ENCODE measurements around the gene KIF11.
"Not testable (repeated sequence)": the region's sequence is repeated elsewhere in the genome, so short reads cannot be mapped to it uniquely, and the experiment has no call there.

DNA sequence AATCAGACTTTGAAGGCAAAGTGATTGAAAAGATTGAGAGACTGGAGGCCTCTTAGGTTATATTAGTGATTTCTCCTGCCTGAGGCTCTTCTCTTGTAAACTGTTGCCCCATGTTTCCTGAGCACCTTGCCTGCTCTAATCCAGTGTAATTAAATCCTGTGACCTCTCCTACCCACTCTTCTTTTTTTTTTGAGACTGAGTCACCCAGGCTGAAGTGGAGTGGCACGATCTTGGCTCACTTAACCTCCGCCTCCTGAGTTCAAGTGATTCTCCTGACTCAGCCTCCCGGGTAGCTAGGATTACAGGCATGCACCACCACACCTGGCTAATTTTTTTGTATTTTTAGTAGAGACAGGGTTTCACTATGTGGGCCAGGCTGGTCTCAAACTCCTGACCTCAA lies 57.9 kb downstream of the KIF11 start:
- TF ChIP-seq, protein P1, sequence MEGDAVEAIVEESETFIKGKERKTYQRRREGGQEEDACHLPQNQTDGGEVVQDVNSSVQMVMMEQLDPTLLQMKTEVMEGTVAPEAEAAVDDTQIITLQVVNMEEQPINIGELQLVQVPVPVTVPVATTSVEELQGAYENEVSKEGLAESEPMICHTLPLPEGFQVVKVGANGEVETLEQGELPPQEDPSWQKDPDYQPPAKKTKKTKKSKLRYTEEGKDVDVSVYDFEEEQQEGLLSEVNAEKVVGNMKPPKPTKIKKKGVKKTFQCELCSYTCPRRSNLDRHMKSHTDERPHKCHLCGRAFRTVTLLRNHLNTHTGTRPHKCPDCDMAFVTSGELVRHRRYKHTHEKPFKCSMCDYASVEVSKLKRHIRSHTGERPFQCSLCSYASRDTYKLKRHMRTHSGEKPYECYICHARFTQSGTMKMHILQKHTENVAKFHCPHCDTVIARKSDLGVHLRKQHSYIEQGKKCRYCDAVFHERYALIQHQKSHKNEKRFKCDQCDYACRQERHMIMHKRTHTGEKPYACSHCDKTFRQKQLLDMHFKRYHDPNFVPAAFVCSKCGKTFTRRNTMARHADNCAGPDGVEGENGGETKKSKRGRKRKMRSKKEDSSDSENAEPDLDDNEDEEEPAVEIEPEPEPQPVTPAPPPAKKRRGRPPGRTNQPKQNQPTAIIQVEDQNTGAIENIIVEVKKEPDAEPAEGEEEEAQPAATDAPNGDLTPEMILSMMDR (IDR thresholded peaks at IDR 0.05) = not testable (repeated sequence)
- TF ChIP-seq POLR2AphosphoS5 (IDR thresholded peaks at IDR 0.05; ENCODE audit: low read depth, low read length); TCF7L2 (IDR thresholded peaks at IDR 0.05; ENCODE audit: low read depth, low read length); REST (IDR thresholded peaks at IDR 0.05; ENCODE audit: insufficient read depth in 1 of 2, low read depth in 2 of 2, low read length in 1 of 2); SIN3A (IDR thresholded peaks at IDR 0.05; ENCODE audit: borderline replicate concordance, insufficient read depth, low read depth, low read length): not testable (repeated sequence)
